Activated CD8-positive, alpha-beta memory T cell treated with anti-CD3 and anti-CD28 coated beads for 36 hours (primary cell): Measurements from ENCODE around the gene POMT2. TPM values are rescaled to one million over a fixed set of nuclear protein-coding genes. Genes with fewer than 3 reads are reported as not detected.
"Not testable (repeated sequence)": the region's sequence is repeated elsewhere in the genome, so short reads cannot be mapped to it uniquely, and the experiment has no call there.

Experiments
- CTCF ChIA-PET: fragments of 350-600 bp; sonication (Branson Sonifier 250); formaldehyde crosslinking; loops from one replicate; lab custom pipeline; 2021; ENCODE audit warnings: antibody characterized with exemption; lab: Charles Lee
- POLR2A ChIA-PET: fragments of 350-600 bp; sonication (Branson Sonifier 250); formaldehyde crosslinking; loops from one replicate; lab custom pipeline; 2021; ENCODE audit warnings: antibody characterized with exemption; lab: Charles Lee
- total RNA-seq, 2 experiments: library from RNA; stranded (reverse); gene quantifications; one replicate each; pipeline ENCODE4 v1.2.3, GENCODE V29; 2021

POMT2 gene
- total RNA-seq, 2 experiments from 2014 or later, result 23.7 to 26.5 TPM

- ChIA-PET CTCF (no interaction called here), POLR2A (no interaction called here)
These were observed 11.6 kb downstream of the POMT2 start for GRCh38 chr14:77309131-77309530.

- POLR2A ChIA-PET, result no interaction called here
- CTCF ChIA-PET, result interaction anchor here (0.7 to 1.7 kb wide), 2 partner anchors 9 to 17 kb away, joined by 3 to 9 read pairs; no protein-coding TSS in a partner anchor
These were observed 13.7 kb downstream of the POMT2 start for GRCh38 chr14:77306851-77307496.

- CTCF ChIA-PET, result interaction anchor here (1.7 kb wide), 1 partner anchor 10 kb away, joined by 9 read pairs; no protein-coding TSS in a partner anchor
- POLR2A ChIA-PET, result no interaction called here
These were observed 14.3 kb downstream of the POMT2 start for GRCh38 chr14:77306416-77306815.

- CTCF ChIA-PET, result interaction anchor here (1.2 kb wide), 1 partner anchor 153 kb away, joined by 6 read pairs; no protein-coding TSS in a partner anchor
- POLR2A ChIA-PET, result no interaction called here
These were observed 15.0 kb downstream of the POMT2 start for GRCh38 chr14:77305696-77306095.

- POLR2A ChIA-PET, result interaction anchor here (1.2 to 2.6 kb wide), 2 partner anchors 12 to 18 kb away, joined by 5 to 12 read pairs; partner anchors contain the start of genes GSTZ1 and POMT2
- CTCF ChIA-PET, result interaction anchor here (0.6 to 5.1 kb wide), 5 partner anchors 9 to 179 kb away, joined by 3 to 53 read pairs (median 4); no protein-coding TSS in a partner anchor
These were observed 17.1 kb downstream of the POMT2 start for GRCh38 chr14:77303417-77304156.

- CTCF ChIA-PET, result interaction anchor here (0.8 to 5.1 kb wide), 4 partner anchors 10 to 151 kb away, joined by 3 to 53 read pairs (median 5); partner anchors contain the start of genes GSTZ1 and POMT2
- POLR2A ChIA-PET, result interaction anchor here (1.2 to 2.6 kb wide), 2 partner anchors 13 to 18 kb away, joined by 5 to 12 read pairs; partner anchors contain the start of genes GSTZ1 and POMT2
These were observed 17.8 kb downstream of the POMT2 start for GRCh38 chr14:77302926-77303325.

- POLR2A ChIA-PET, result no interaction called here
- CTCF ChIA-PET, result interaction anchor here (0.8 to 5.1 kb wide), 6 partner anchors 9 to 25 kb away, joined by 4 to 53 read pairs (median 5); partner anchors contain the start of gene GSTZ1
These were observed 19.6 kb downstream of the POMT2 start for GRCh38 chr14:77301103-77301502.

GRCh38 chr14:77299771-77300170 lies 20.9 kb downstream of the POMT2 start:
- ChIA-PET CTCF (no interaction called here), POLR2A (no interaction called here)

GRCh38 chr14:77296906-77297305 lies 23.8 kb downstream of the POMT2 start:
- ChIA-PET CTCF (interaction anchor here (0.6 to 1.6 kb wide), 3 partner anchors 19 to 155 kb away, joined by 3 to 5 read pairs (median 4); partner anchors contain the start of gene ZDHHC22), POLR2A (interaction anchor here (0.6 kb wide), 1 partner anchor 24 kb away, joined by 3 read pairs; the partner anchor contains the start of genes GSTZ1 and POMT2)

- POLR2A ChIA-PET, result no interaction called here
- CTCF ChIA-PET, result interaction anchor here (1.6 kb wide), 1 partner anchor 20 kb away, joined by 5 read pairs; no protein-coding TSS in a partner anchor
These were observed 24.5 kb downstream of the POMT2 start for GRCh38 chr14:77296155-77296554.

- POLR2A ChIA-PET, result no interaction called here
- CTCF ChIA-PET, result no interaction called here
These were observed 30.0 kb downstream of the POMT2 start for GRCh38 chr14:77290705-77291104.

- ChIA-PET CTCF (no interaction called here), POLR2A (no interaction called here)
These were observed 34.1 kb downstream of the POMT2 start for GRCh38 chr14:77286576-77286975.

GRCh38 chr14:77284466-77284865 lies 36.2 kb downstream of the POMT2 start:
- POLR2A ChIA-PET, result no interaction called here
- CTCF ChIA-PET, result no interaction called here

- POLR2A ChIA-PET, result no interaction called here
These were observed 36.6 kb downstream of the POMT2 start for GRCh38 chr14:77284066-77284465.

GRCh38 chr14:77281852-77282410 lies 38.8 kb downstream of the POMT2 start:
- POLR2A ChIA-PET, result no interaction called here
- CTCF ChIA-PET, result no interaction called here

More at GRCh38 chr14:77284066-77284465, 36.6 kb downstream of the POMT2 start:
- CTCF ChIA-PET, result no interaction called here

- POLR2A ChIA-PET, result not testable (repeated sequence)
- CTCF ChIA-PET, result interaction anchor here (0.8 kb wide), 1 partner anchor 23 kb away, joined by 4 read pairs; no protein-coding TSS in a partner anchor
These were observed 39.8 kb downstream of the POMT2 start for GRCh38 chr14:77280921-77281320.

GRCh38 chr14:77279719-77280118 lies 41.0 kb downstream of the POMT2 start:
- ChIA-PET CTCF (interaction anchor here (1.1 kb wide), 1 partner anchor 36 kb away, joined by 3 read pairs; no protein-coding TSS in a partner anchor), POLR2A (no interaction called here)

- CTCF ChIA-PET, result interaction anchor here (1.1 kb wide), 1 partner anchor 37 kb away, joined by 3 read pairs; no protein-coding TSS in a partner anchor
- POLR2A ChIA-PET, result no interaction called here
These were observed 42.0 kb downstream of the POMT2 start for GRCh38 chr14:77278461-77279230.
